ENCODE results near the gene SLC43A1.

SLC43A1 gene

DNA sequence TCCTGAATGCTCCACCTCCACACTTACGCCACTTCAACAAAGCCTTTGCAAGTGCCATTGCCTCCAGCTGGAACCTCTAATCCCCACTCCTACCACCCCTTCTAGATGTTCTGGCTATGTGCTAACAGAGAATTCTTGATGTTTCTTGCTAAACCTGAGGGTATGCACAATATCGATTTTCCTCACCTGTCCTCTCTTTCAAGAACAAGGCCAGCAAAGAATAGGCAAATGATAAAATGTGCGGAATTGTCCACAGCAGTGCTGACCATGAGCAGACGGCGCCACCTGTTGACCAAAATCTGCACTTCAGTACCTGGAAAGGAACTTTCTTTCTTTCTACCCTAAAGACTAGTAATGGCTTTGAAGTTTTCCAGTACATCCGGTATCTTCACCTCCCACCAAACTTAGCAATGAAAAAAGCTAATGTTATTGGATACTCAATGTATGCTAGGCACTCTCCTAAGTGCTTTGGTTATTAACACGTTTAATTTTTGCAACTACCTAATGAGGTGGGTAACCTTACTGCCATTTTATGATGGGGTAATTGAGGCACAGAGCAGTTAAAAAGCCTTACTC, 11.6 kb upstream of the SLC43A1 start:
- DNase-seq (ENCODE audit: low read depth): peak; percentile 52

DNA sequence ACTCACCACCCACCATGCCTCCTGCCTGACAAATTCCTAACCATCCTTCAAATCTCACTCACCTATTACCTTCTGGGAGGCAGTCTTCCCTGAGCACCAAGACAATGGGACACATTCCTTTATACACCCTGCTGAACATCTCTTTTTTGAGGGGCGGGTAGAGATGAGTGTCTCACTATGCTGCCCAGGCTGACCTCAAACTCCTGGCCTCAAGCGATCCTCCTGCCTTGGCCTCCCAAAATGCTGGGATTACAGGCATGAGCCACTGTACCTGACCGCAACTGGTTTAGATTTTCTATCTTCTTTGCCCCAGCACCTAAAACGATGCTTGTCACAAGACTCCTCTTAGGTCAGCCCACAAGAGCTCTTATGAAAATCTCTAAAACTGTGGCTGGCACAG, 7.9 kb upstream of the SLC43A1 start:
- no peak for DNase-seq (ENCODE audit: low read depth)

DNA sequence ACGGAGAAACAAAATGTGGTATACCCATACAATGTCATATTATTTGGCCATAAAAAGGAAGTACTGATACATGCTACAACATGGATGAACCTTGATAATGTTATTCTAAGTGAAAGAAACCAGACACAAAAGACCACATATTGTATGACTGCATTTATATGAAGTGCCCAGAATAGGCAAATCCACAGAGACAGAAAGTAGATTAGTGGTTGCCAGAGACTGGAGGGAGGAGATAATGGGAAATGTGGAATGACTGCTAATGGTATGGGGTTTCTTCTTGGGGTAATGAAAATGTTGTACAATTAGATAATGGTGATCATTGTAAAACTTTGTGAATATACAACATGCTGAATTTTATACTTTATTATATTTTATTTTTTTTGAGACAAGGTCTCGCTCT, 5.6 kb upstream of the SLC43A1 start:
- no peak for DNase-seq (ENCODE audit: low read depth)

DNA sequence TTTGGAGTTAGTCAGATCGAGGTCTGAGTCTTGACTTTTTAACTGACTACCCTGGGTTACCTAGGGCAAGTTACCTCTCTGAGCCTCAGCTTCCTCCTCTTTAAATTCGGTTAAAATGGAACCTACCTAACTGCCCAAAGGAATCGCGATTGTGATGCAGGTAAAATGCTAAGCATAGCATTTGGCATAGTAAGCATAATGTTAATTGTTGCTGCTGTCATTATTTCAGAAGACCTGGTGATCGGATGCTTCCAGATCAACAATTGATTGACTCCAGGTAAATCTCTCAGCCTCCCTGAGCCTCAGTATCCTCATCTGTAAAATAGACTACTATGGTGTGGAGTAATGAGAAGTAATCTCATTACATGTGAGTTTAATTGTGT, 550 bp upstream of the SLC43A1 start:
- no peak for DNase-seq (ENCODE audit: low read depth)

DNA sequence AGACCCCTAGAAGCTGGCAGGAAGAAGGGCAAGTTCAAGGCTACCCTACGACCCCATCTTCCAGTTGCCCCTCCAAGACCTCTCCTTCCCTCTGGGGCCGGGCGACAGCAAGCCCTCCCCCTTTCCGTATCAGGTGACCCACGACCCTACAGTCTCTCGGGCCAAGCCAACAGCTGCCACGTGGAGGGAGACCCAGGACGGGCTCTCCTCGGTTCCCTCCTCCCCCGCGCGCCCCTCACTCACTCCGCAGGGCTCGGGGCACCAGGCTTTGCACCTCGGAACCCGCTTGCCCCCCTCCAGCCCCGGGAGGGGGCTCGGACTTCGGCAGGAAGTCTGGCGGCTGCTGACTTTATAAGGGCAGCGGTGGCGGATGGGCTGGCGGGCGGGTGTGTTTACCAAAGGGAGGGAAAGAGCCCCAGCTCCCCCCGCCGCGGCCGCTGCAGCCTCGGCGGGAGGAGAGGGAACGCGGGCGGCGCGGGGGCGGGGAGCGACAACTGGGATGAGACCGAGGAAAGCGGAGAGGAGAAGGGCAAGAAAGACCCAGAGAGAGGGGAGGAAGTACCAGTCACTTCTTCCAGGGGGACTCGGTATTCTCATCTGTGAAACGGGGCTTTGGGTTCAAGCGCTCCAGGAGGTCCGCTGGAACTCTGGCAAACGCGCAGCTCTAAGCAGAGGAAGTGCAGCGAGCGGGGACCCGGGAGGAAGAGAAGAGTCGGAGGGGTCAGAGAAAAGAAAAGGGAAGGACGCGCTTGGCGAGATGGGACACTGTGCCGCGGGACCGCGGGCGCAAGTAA, 767 bp downstream of the SLC43A1 start:
- peak; percentile 36 for DNase-seq (ENCODE audit: low read depth)

DNA sequence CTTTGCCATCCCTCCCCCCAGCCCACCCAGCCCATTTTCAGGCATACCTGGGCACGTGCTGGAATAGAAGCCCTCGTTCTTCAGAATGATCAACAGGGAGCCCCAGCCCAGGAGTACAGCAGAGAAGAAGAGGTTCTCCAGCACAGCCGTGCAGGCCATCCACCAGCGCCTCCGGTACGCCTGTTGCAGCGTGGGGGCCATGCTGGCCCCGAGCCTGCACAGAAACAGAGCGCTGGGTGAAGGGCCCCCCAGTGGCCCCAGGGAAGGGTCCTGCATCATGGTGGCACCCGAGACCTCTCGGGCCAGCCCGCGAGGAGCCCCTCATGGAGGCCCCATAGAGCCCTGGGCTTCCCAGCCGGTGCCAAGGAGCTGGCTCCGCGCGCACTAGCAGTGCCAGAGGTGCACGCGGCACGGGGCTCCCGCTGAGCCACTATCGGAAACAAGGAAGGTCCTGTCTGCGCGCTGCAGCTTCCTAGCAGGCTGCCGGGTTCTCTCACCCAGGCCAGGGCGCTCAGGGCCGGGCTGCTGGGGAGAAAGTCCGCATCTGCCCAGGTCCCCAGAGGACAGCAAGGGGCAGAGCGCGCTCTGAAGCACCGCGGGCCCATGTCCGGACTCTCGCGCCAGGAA, 1.5 kb downstream of the SLC43A1 start:
- peak; percentile 38 for DNase-seq (ENCODE audit: low read depth)

DNA sequence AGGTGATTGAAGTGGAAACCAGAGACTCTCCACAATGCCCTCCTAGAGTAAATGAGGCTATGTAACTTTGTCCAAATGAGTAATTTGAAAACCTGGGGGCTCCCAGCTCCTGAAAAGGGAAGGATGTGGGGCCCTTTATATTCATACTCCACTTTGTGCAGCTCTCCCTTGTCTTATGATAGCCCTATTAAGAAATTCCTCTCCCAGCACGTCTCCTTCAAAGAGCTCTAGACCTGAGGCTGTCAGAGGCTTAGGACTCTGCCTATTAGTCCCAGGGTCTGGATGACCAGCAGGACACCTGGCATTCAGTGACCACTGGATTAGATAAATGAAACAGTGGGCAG, 2.1 kb downstream of the SLC43A1 start:
- no peak for DNase-seq (ENCODE audit: low read depth)

DNA sequence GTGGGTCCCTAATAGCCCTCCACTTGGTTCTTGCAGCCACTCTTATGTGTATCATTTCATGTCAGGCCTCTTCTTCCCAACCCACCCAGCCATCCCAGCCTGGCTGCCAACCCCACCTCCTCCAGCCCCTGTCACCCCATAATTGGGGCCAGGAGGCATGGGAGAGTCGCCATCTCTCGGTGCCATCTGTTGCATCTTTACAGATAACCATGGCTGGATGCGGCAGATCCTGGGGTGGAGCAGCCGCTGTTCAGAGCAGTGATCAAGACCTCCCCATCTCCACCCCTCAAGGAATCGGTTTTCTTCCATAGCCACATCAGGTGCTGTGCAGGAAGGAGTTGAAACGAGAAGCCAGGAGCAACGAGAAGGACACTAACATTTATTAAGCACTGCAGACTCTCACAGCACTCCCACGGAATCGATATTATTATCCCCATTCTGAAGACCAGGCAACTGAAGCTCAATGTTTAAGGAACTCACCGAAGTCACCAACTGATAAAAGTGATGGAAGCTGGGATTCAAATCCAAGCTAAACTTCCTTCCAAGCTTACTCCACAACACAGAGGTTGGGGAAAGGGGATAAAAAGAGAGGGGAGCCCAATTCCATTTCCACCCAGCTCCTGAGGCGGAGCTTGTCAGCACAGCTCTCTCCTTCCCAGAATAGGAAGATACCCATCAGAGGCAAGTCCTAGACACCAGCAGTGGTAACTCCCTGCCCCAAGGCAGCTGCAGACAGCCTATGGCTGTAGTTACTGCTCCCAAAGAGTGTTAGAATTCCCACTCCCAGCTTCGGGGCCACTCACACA, 2.7 kb downstream of the SLC43A1 start:
- DNase-seq (ENCODE audit: low read depth): no peak

DNA sequence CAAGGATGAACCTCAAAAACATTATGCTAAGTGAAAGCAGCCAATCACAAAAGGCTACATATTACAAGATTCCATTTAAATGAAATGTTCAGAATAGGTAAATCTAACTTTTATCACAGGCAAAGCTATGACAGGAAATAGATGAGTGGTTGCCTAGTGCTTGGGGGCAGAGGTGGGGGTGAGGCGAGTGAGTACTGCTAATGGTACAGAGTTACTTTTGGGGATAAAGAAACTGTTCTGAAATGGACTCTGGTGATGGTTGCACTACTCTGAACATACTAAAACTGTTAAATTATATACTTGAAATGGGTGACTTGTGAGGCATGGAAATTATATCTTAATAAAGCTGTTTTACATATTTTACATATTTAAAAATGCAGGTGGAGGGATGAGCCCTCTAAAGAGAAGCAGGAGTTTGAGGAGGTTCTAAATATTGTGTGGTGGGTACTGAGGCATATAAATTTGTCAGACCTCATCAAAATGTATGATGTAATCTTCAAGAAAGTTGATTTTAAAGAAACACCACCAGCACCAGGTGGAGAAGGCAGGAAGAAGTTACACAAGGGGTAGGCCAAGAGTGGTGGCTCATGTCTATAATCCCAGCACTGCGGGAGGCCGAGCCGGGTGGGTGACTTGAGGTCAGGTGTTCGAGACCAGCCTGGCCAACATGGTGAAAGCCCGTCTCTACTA, 3.6 kb downstream of the SLC43A1 start:
- DNase-seq (ENCODE audit: low read depth): no peak

DNA sequence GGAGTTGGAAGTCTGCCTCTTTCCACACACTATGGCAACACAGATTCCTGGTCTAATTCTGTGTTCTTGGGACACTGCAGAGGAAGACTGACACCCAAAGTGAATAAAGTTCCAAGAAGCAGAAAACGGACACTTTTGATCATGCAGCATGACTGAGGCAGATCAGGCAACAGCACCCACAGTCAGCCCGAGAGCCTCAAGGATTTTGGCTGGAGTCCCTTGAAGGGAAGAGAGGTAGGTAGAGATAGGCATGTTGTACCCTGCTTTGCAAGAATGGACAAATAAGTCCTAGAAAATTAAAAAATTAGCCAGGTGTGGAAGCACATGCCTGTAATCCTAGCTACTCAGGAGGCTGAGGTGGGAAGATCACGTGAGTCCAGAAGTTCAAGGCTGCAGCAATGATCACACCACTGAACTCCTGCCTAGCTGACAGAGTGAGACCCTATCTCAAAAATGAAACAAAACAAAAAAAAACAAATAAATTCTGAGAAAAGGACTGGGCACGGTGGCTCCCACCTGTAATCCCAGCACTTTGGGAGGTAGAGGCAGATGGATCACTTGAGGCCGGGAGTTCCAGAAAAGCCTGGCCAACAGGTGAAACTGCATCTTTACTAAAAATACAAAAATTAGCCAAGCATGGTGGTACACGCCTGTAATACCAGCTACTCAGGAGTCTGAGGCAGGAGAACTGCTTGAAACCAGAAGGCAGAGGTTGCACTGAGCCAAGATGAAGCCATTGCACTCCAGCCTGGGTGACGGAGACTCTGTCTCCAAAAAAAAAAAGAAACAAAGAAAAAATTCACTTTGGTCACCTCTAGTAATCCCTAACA, 6.9 kb downstream of the SLC43A1 start:
- no peak for DNase-seq (ENCODE audit: low read depth)

DNA sequence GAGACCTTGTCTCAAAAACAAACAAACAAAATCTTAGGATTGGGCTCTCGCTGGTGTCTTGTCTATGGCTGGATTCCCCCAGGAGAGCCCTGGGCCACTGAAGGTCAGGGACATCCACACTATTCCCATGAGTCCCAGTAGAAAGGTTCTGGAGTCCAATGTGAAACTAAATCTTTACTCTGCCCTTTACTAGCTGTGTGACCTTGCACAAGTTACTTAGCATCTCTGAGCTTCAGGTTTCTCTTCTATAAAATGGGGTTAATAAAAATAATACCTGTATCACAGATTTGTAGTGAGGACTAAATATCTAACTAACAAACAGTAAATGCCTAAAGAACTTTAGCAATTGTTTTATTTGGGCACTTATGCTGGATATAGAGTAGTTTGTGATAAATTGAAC, 9.0 kb downstream of the SLC43A1 start:
- no peak for DNase-seq (ENCODE audit: low read depth)

DNA sequence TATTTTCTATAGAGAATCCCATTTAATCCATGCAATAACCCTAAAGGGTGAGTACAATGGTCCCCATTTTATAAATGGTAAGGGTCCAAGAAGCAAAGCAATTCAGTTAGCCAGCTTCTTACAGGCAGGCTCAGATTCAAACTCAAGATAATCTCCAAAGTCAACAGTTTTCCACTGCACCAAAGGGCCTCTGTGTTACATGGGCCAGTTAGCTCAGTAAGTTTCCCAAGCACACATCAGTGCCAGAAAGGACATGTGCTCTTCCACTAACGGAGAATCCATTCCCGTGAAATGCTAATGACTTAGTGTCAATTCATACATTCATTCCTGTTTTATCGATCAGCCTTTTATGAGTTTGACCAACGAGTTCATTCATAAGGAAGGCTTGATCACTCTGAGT, 11.0 kb downstream of the SLC43A1 start:
- no peak for DNase-seq (ENCODE audit: low read depth)

DNA sequence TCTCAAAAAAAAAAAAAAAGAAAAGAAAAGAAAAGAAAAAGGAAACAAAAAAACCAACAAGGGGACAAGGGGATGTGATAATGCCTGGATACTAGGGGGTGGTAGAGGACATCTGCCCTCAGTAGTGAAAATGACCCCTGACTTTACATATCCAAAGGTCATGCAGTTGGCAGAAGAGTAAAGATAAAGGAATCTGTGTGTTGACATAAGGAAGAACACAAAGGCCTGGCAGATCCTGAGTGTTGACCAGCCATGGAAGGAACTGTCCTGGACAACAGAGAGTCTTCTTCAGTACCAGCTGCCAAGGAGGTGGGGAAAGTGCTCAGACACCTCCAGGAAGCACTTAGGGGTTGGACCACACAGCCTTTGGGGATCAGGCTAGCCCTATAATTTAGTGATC, 12.6 kb downstream of the SLC43A1 start:
- DNase-seq (ENCODE audit: low read depth): no peak

DNA sequence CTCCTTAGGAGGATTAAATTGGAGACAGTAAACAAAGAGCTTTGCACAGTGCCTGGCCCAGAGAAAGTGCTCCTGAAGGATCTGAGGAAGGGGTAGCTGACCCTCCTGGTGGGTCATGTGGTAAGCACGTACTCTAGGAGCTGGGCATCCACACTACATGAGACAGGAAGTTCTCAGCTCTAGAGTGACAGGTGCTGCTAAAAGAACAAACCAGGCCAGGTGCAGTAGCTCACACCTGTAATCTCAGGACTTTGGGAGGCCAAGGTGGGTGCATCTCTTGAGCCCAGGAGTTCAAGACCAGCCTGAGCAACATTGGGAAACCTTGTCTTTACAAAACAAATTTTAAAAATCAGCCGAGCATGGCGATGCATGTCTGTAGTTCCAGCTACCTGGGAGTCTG, 13.1 kb downstream of the SLC43A1 start:
- no peak for DNase-seq (ENCODE audit: low read depth)

DNA sequence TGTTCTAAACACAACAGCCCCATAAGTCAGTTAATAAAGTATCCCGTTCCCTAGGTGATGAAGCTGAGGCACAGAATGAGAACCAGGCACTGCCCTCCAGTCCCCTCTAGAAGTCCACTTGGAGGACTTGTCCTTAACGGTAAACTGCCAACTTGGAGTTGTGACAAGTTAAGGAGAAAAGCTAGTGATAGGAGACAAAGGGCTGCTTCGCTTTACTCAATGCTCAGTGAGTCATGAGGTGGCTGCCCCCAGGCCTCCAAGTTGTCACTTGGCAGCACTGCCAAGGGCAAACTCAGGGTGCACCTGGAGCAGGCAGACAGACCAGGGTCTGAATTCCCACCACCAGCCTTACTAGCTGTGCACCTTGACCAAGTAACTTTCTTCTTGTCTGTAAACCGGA, 13.5 kb downstream of the SLC43A1 start:
- peak; percentile 15 for DNase-seq (ENCODE audit: low read depth)

DNA sequence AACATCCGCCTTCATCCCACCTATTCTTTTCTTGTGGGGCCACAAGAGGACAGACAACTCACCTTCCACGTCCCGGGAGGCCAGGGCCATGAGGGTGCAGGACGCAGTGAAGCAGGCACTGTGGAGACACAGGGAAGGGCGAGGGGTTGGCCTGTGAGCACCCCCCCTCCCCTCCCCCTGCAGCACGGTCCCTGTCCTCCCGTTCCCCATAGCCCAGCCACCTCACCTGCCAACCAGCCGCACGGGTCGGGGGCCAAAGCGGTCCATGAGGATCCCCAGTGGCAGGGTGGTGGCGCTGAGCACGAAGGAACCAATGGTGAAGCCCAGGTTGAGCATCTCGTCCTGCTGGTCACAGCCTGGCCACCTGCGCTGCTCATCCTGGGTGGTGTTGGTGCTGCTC, 14.6 kb downstream of the SLC43A1 start:
- DNase-seq (ENCODE audit: low read depth): no peak

DNA sequence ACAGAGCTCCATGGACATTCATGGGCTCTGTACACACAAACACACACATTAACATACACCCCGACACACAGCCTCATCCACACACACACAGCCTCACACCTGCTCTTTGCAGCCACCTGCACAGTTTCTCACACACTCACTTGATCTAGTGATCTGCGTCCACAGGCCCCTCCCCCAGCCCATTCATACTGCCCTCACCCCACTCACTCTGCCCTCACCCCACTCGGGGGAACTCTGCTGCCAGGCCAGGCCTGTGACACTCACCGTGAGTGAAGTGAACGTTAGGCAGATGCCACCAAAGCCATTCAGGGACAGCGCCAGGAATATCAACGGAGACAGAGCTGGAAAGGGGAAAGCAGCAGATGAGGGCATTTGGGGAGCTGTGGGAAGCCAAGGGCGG, 15.0 kb downstream of the SLC43A1 start:
- DNase-seq (ENCODE audit: low read depth): no peak

DNA sequence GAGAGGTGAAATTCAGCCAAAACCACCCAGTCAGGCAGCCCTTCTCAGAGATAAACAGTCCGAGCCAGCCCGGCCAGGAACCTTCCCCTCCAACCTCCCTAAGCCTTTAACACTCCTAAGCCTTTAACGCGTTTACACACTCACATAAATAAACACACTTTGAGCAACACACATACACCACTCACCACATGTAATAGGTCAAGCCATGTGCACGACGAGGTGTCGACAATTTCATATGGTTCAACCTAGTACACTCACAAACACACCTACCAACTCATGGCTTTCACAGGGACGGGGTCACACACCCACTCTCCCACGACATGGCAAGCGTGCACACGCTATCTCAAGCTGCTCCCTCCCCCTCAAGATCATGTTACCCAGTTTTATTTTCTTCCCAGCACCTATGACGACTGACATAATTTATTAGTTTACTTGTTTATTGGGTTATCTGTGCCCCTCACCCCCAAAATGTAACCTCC, 15.5 kb downstream of the SLC43A1 start:
- no peak for DNase-seq (ENCODE audit: low read depth)

DNA sequence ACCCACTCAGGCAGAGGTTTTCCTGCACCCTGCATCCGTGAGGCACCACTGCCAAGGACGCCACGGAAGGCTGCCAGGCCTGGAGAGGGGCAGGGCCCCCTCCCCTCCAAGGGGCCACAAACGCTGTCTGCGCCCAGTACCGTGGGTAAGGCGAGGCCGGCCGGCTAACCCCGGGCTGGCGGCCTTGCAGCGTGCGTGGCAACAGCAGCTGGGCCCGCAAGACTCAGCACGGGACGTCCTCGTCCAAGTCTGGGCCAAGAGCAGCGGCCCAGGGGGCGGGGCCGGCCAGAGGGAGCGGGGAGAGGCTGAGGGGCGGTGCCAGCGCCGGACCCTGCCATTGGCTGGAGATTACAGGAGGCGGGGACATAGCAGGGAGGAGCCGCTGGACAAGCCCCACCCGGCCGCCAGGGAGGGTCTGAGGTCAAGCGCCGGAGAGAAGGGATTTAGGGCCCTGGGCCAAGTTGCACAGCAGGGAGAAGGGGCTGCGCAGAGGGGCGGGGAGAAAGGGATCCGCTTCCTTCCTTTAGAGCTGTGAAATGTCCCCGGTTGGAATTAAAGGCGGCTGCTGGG, 16.0 kb downstream of the SLC43A1 start:
- peak; percentile 90 for DNase-seq (ENCODE audit: low read depth)

DNA sequence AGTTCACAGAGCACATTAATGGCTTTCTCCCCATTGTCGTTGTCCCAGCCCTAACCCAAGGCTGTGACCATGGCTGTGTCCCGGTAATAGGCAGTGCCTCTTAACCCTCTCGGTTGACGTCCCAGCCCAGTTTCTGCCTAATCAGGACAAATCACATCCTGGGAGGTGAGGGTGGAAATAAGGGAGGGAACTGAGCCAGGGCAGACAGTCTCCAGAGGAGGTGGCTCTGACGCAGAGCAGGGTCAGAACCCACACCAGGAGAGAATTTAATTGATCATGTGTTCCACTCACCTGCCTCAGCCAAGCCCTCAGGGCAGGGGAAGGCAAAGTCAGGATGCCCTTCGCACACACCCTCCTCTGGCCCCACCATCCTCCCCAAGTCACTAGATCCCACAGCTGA, 17.0 kb downstream of the SLC43A1 start:
- DNase-seq (ENCODE audit: low read depth): no peak
